Astrocyte (in vitro differentiated cells and primary cell): Measurements from ENCODE around the gene TLNRD1. TPM values are rescaled to one million over a fixed set of nuclear protein-coding genes. Genes with fewer than 3 reads are reported as not detected.
A peak's percentile ranks its signal among the peaks of the same experiment; 100 is the strongest.

Experiments used
- DNase-seq: peaks from one replicate; pipeline ENCODE4 v3.0.0-alpha.2; 2010; ENCODE audit warnings: low read depth
- FAIRE-seq: peaks from 2 replicates; lab custom pipeline; 2011; peaks lifted over from hg19 to GRCh38; lab: Jason Lieb, UNC
- H2AFZ ChIP-seq: 2 replicates; pipeline ENCODE4 v1.6.0; 2012; ENCODE audit warnings: low read depth, low read length, inconsistent platforms
- H3K27ac ChIP-seq: 2 replicates; pipeline ENCODE4 v1.5.1; 2011; ENCODE audit warnings: low read depth, low read length, inconsistent platforms
- H3K27me3 ChIP-seq: 2 replicates; pipeline ENCODE4 v1.6.0; 2011; ENCODE audit warnings: low read length, inconsistent platforms; ENCODE audit not compliant: insufficient read depth
- H3K36me3 ChIP-seq: 2 replicates; pipeline ENCODE4 v1.5.1; 2011; ENCODE audit warnings: low read length, inconsistent platforms; ENCODE audit not compliant: insufficient read depth
- H3K4me1 ChIP-seq: 2 replicates; pipeline ENCODE4 v1.5.1; 2011; ENCODE audit warnings: low read length, inconsistent platforms; ENCODE audit not compliant: insufficient read depth
- H3K4me2 ChIP-seq: 2 replicates; pipeline ENCODE4 v1.6.0; 2012; ENCODE audit warnings: low read length, inconsistent platforms
- H3K4me3 ChIP-seq: 2 replicates; pipeline ENCODE4 v1.5.1; 2011; ENCODE audit warnings: low read depth, mild to moderate bottlenecking, low read length, inconsistent platforms; ENCODE audit not compliant: insufficient read depth
- H3K79me2 ChIP-seq: 2 replicates; pipeline ENCODE4 v1.6.0; 2012; ENCODE audit warnings: mild to moderate bottlenecking, low read length, inconsistent platforms; ENCODE audit not compliant: insufficient read depth
- H3K9ac ChIP-seq: 2 replicates; pipeline ENCODE4 v1.6.0; 2012; ENCODE audit warnings: mild to moderate bottlenecking, low read length, inconsistent platforms
- H3K9me3 ChIP-seq: 2 replicates; pipeline ENCODE4 v1.5.1; 2012; ENCODE audit warnings: low read depth, mild to moderate bottlenecking, low read length, inconsistent platforms; ENCODE audit not compliant: insufficient read depth
- H4K20me1 ChIP-seq: 2 replicates; pipeline ENCODE4 v1.6.0; 2012; ENCODE audit warnings: low read length, inconsistent platforms; ENCODE audit not compliant: insufficient read depth
- H3K27ac Mint-ChIP-seq: one replicate; pipeline ENCODE4 v1.8.0; 2021; ENCODE audit warnings: mild to moderate bottlenecking, mixed read lengths; ENCODE audit not compliant: unreplicated experiment
- H3K27me3 Mint-ChIP-seq: one replicate; pipeline ENCODE4 v1.8.0; 2021; ENCODE audit warnings: low read depth, mixed read lengths; ENCODE audit not compliant: unreplicated experiment
- H3K36me3 Mint-ChIP-seq: one replicate; pipeline ENCODE4 v1.8.0; 2021; ENCODE audit warnings: low read depth, mixed read lengths; ENCODE audit not compliant: unreplicated experiment
- H3K4me1 Mint-ChIP-seq: one replicate; pipeline ENCODE4 v1.8.0; 2021; ENCODE audit warnings: low read depth, mixed read lengths; ENCODE audit not compliant: unreplicated experiment
- H3K4me3 Mint-ChIP-seq: one replicate; pipeline ENCODE4 v1.8.0; 2021; ENCODE audit warnings: mild to moderate bottlenecking, moderate library complexity, mixed read lengths; ENCODE audit not compliant: unreplicated experiment
- H3K9me3 Mint-ChIP-seq: one replicate; pipeline ENCODE4 v1.8.0; 2021; ENCODE audit warnings: mild to moderate bottlenecking, mixed read lengths; ENCODE audit not compliant: unreplicated experiment
- CTCF ChIP-seq: IDR thresholded peaks from 2 replicates; pipeline ENCODE4 v1.5.1; 2011; ENCODE audit warnings: low read depth, mild to moderate bottlenecking, inconsistent platforms, low read length, moderate library complexity; ENCODE audit not compliant: insufficient read depth
- EZH2 ChIP-seq: IDR thresholded peaks from 2 replicates; pipeline ENCODE4 v1.6.1; 2012; ENCODE audit warnings: mild to moderate bottlenecking, low read length, inconsistent platforms; ENCODE audit not compliant: insufficient read depth
- total RNA-seq: library from RNA; stranded (reverse); gene quantifications from 2 replicates; pipeline ENCODE4 v1.2.1, GENCODE V29; 2021

The TLNRD1 gene
- total RNA-seq, 1 donor from 2014 or later, result 24.2 TPM

- no peak for TF ChIP-seq CTCF
- no peak for TF ChIP-seq EZH2
- Histone ChIP-seq H3K4me2 (no peak overlapping the region), H3K4me3 (no peak overlapping the region), H3K9me3 (no peaks in the 10 kb centered on the region), H3K9ac (no peak overlapping the region), H2AFZ (no peak overlapping the region), H3K27ac (no peak overlapping the region), H3K4me1 (peaks cover 17% of the 10 kb centered on the region), H3K36me3 (no peaks in the 10 kb centered on the region), H3K79me2 (peaks cover 26% of the 10 kb centered on the region), H4K20me1 (peaks cover 18% of the 10 kb centered on the region), H3K27me3 (no peaks in the 10 kb centered on the region)
- H3K9me3 Mint-ChIP-seq, result peaks cover under 1% of the 10 kb centered on the region
- H3K4me1 Mint-ChIP-seq, result peaks cover 12% of the 10 kb centered on the region
- H3K27me3 Mint-ChIP-seq, result peaks cover 2% of the 10 kb centered on the region
- FAIRE-seq, result no peak
- no peak overlapping the region for H3K4me3 Mint-ChIP-seq
- no peak for DNase-seq
- H3K36me3 Mint-ChIP-seq, result no peaks in the 10 kb centered on the region
- H3K27ac Mint-ChIP-seq, result no peak overlapping the region
Measured at GRCh38 chr15:80992006-80992405, 8.7 kb upstream of the TLNRD1 start.

DNA sequence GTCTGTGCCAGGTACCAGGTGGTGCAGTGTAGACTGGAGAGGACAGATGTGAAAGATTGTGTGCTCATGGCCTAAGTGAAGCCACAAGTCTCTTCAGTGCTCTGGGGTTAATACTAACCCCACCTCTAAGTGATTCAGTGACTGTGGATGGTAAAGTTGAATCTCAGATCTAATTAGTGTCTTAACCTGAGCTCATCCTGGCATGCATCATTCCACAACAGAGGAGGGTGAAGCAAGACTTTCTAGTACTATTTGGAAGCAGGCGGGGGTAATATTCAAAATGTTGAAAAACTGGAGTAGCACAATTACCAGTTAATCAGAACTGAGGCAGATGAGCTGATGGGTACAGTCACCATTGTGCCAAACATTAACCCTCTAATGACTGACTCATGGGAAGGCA, 8.3 kb upstream of the TLNRD1 start:
- no peak overlapping the region for H2AFZ ChIP-seq
- H3K9me3 Mint-ChIP-seq, result peaks cover 2% of the 10 kb centered on the region
- H3K9me3 ChIP-seq, result no peaks in the 10 kb centered on the region
- H3K79me2 ChIP-seq, result peaks cover 22% of the 10 kb centered on the region
- peaks cover 2% of the 10 kb centered on the region for H3K27me3 Mint-ChIP-seq
- DNase-seq (no peak), FAIRE-seq (no peak)
- H3K4me1 ChIP-seq, result peaks cover 17% of the 10 kb centered on the region
- peaks cover 15% of the 10 kb centered on the region for H4K20me1 ChIP-seq
- H3K27ac ChIP-seq, result no peak overlapping the region
- no peaks in the 10 kb centered on the region for H3K27me3 ChIP-seq
- no peak overlapping the region for H3K4me3 ChIP-seq
- H3K4me1 Mint-ChIP-seq, result peaks cover 12% of the 10 kb centered on the region
- no peaks in the 10 kb centered on the region for H3K36me3 ChIP-seq
- H3K27ac Mint-ChIP-seq, result no peak overlapping the region
- no peak overlapping the region for H3K4me2 ChIP-seq
- no peak overlapping the region for H3K9ac ChIP-seq
- H3K36me3 Mint-ChIP-seq, result no peaks in the 10 kb centered on the region
- H3K4me3 Mint-ChIP-seq, result no peak overlapping the region
- TF ChIP-seq CTCF (no peak), EZH2 (no peak)

DNA sequence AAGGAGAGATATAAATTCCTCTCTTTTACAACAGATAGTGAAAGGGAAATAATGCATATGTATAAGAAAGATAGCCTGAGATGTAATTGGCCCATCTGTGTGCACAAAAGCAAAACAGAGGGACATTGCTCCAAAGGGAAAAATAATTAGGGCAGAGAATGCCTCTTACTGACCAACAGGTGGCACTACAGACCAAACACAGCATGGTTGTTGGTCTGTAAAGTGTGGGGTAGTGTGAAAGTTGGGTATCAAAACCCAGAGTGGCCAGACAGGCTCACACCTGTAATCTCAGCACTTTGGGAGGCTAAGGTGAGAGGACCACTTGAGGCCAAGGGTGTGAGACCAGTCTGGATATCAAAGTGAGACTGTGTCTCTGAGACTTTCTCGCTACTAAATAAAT, 4.5 kb upstream of the TLNRD1 start:
- H3K27ac ChIP-seq, result no peak overlapping the region
- H3K36me3 ChIP-seq, result no peaks in the 10 kb centered on the region
- no peak overlapping the region for H3K4me2 ChIP-seq
- Mint-ChIP-seq H3K9me3 (peaks cover 2% of the 10 kb centered on the region), H3K4me1 (no peaks in the 10 kb centered on the region), H3K27me3 (peaks cover 2% of the 10 kb centered on the region), H3K36me3 (no peaks in the 10 kb centered on the region), H3K27ac (no peak overlapping the region), H3K4me3 (no peak overlapping the region)
- peaks cover 9% of the 10 kb centered on the region for H3K79me2 ChIP-seq
- H4K20me1 ChIP-seq, result no peaks in the 10 kb centered on the region
- H3K4me3 ChIP-seq, result no peak overlapping the region
- FAIRE-seq (no peak), DNase-seq (no peak)
- H3K27me3 ChIP-seq, result no peaks in the 10 kb centered on the region
- H3K9me3 ChIP-seq, result no peaks in the 10 kb centered on the region
- H3K9ac ChIP-seq, result no peak overlapping the region
- no peak overlapping the region for H2AFZ ChIP-seq
- TF ChIP-seq EZH2 (no peak), CTCF (peak; percentile 26)
- no peaks in the 10 kb centered on the region for H3K4me1 ChIP-seq
